Mucosa of stomach (tissue), 1 donor: ENCODE measurements around the gene IL4.

ENCODE experiments used
- H3K27me3 ChIP-seq: one replicate; pipeline ENCODE4 v1.7.0; 2013; ENCODE audit warnings: mild to moderate bottlenecking, low read length; ENCODE audit not compliant: control insufficient read depth, insufficient read depth
- H3K36me3 ChIP-seq: one replicate; pipeline ENCODE4 v1.7.0; 2013; ENCODE audit warnings: low read length; ENCODE audit not compliant: control insufficient read depth, insufficient read depth
- H3K4me1 ChIP-seq: one replicate; pipeline ENCODE4 v1.7.0; 2013; ENCODE audit warnings: mild to moderate bottlenecking, low read length; ENCODE audit not compliant: control insufficient read depth, insufficient read depth
- H3K4me3 ChIP-seq: one replicate; pipeline ENCODE4 v1.7.0; 2013; ENCODE audit warnings: low read length
- H3K9ac ChIP-seq: one replicate; pipeline ENCODE4 v1.7.0; 2013; ENCODE audit warnings: mild to moderate bottlenecking, low read length, moderate library complexity
- H3K9me3 ChIP-seq: one replicate; pipeline ENCODE4 v1.7.0; 2013; ENCODE audit warnings: mild to moderate bottlenecking, low read length, moderate library complexity; ENCODE audit not compliant: control insufficient read depth
- donor health status: Pancreatic carcinoma.

Gene IL4

DNA sequence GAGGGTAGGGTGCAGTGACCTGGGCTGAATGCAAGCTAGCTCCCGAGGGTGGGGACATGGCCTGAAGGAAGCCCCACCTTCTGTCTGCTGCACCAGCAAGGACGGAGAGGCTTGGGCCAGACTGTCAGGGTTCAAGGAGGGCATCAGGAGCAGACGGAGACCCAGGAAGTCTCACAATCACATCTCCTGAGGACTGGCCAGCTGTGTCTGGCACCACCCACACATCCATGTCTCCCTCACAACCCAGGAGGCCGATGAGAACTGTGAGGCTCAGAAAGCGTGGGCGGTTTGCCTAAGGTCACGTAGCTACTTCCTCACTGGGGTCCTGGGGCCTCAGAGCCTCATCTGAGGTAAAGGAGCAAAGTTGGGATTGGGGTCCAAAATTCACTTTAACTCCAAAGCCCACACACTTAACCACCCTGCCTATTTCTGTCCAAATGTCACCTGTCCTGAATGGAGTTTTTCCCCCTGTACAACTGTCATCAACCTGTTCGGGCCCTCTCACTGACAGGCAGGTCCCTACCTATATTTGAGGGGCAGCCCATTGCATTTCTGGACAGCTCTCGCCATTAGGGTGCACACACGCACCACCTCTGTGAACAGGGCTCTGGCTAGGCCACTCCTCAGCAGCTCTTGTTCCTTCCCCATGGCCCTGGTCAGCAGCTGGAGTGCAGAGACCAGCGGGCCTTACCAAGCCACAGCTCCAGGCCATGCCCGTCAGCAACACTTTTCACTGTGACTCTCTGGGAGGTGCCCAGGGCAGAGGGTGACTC lies 12.4 kb upstream of the IL4 start:
- Histone ChIP-seq H3K36me3 (no peaks in the 10 kb centered on the region), H3K9ac (no peak overlapping the region), H3K4me3 (no peak overlapping the region), H3K27me3 (peaks cover 9% of the 10 kb centered on the region), H3K9me3 (no peaks in the 10 kb centered on the region), H3K4me1 (peaks cover 24% of the 10 kb centered on the region)

DNA sequence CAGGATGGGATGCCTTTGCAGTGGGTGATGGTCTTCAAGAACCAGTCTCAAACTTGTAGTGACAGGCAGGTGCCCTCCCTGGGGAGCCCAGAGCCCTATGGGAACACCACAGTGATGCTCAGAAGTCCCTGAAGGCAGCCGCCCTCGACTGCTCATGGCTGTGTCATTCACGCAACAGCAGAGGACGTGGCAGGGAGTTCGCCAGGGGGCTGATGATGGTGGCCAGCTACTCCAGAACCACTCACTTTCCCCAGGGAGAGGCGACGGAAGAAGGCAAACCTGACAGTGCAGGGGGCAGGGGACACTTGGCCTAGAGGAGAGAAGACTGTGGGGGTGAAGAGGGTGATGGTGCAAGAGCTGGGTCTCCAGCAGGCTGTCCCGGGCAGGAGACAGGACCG lies 11.8 kb upstream of the IL4 start:
- H3K4me3 ChIP-seq: no peak overlapping the region
- peaks cover 3% of the 10 kb centered on the region for H3K27me3 ChIP-seq
- no peak overlapping the region for H3K9ac ChIP-seq
- H3K9me3 ChIP-seq: no peaks in the 10 kb centered on the region
- H3K36me3 ChIP-seq: no peaks in the 10 kb centered on the region
- H3K4me1 ChIP-seq: peaks cover 25% of the 10 kb centered on the region

DNA sequence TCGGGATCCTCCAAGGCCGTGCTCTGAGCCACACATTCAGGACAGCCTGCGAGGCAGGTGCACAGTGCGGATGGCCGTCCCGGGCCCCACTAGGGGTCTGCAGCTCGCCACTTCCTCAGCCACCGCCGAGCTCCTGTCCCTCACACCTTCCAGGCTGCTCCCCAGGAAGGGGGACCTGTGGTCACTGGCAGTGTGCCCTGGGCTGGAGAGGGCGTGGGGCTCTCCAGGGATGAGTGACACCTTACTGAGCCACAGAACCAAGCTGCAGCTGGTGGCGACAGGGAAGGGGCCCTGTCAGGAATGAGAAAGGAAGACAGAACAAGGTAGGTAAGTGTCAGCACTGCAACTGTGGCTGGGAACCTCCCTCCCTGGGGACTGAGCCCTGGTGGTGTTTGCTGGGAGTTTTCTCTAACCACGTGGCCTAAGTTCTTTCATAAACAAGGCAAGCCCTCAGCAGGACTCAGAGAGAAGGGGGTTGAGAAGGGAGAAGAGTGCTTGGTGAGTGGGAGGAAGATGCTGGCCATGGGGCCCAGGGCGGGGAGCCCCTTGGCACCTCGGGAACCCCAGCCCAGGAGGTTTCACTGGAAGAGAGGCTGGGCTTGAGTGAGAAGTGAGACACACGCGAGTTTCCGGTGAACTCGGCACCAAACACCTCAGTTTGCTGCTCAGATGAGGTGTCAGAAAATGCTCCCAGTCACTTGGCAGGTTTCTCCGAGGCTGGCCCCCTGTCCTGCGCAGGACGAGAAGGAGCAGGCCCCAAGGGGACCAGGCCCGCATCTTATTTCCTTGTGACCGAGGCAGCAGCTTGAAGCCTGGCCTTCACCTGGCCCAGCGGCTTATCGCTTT lies 10.6 kb upstream of the IL4 start:
- Histone ChIP-seq H3K4me3 (no peak overlapping the region), H3K27me3 (no peaks in the 10 kb centered on the region), H3K9me3 (no peaks in the 10 kb centered on the region), H3K36me3 (no peaks in the 10 kb centered on the region), H3K9ac (no peak overlapping the region), H3K4me1 (peaks cover 25% of the 10 kb centered on the region)

DNA sequence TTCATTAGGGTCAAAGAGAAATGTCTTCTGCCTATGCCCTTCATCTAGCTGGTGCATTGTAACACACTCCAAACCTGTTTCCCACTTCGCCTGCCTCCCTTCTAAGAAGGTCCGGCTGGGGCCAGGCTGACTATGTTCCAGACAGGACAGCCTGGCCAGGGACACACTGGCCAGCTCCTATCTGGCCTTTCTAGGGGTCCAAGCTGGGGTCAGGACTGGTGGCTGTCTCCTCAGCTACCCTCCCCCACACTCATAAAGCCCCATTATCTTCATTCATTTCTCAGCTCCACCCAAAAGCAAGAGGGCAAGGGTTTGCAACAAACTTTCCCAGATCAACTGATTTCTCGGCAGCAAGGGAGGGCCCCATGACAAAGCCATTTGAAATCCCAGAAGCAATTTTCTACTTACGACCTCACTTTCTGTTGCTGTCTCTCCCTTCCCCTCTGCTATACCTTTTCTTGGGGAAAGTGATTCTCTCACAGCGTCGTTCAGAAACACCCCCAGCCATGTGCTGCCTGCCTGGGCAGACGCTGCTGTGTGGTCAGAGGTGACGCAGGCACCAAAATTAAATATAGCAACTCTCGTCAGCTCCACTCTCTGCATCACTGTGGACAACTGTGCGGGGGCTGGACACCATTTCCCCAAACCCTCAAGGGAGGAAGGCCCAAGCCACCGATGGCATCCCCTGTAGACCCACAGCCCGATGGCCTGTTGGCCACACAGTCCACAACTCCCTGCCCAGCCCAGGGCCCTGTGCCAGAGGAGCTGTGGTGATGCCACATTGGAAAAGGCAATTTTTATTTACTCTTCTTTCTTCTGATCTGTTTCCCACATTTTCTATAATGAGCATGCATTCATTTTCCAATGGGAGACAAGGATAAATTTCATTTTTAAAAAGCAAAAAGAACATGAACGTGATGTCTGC lies 9.8 kb upstream of the IL4 start:
- no peaks in the 10 kb centered on the region for H3K9me3 ChIP-seq
- H3K27me3 ChIP-seq: no peaks in the 10 kb centered on the region
- peaks cover 25% of the 10 kb centered on the region for H3K4me1 ChIP-seq
- no peak overlapping the region for H3K4me3 ChIP-seq
- H3K36me3 ChIP-seq: no peaks in the 10 kb centered on the region
- no peak overlapping the region for H3K9ac ChIP-seq

DNA sequence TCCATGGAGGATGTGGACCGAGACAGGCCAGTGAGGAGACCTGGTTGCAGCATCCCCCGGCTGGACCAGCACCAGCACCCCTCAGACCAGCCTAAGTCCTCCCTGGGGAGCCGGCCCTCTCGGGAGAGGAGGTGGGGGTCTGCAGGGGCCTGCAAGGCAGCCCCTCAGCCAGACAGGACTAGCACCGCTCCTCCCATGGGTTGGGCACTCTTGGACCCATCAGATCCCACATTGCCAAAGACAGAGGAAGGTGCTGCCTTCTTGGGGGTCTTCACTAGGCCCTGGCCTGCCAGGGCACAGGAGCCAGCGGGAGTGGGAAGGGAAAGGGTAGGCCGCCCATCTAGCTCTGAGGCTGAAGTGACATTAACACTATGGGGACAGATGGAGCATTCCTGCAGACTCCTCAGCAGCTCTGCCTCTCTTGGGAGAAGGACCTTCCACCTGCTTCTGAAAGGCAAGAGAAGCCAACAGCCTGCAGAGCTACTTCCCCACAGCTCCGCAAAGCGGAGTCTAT lies 9.0 kb upstream of the IL4 start:
- H3K4me3 ChIP-seq: no peak overlapping the region

DNA sequence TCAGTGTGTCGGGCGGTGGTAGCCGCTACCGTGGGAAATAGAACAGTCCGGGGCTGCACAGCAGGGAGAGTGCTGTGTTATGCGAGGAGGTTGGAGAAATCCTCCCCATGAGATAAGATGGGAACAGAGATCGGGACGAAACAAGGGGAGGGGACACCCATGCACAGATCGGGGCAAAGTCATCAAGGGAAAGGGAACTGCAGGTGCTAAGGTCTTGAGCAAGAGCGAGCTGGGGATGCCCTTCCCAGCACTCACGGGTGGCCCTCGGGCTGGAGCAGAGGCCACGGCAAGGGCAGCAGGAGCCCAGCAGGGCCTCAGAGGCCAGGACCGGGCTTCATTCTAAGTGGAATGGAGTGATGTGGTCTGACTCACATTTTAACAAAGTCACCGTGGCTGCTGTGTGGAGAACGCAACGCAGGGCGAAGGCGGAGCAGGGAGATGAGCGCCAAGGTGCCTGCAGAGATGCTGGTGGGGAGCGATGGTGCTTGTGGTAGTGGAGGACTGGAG lies 8.2 kb upstream of the IL4 start:
- H3K9ac ChIP-seq: no peak overlapping the region
- no peaks in the 10 kb centered on the region for H3K9me3 ChIP-seq
- no peaks in the 10 kb centered on the region for H3K27me3 ChIP-seq
- H3K4me3 ChIP-seq: no peak overlapping the region
- peaks cover 25% of the 10 kb centered on the region for H3K4me1 ChIP-seq
- no peaks in the 10 kb centered on the region for H3K36me3 ChIP-seq

More for the DNA sequence above, 9.0 kb upstream of the IL4 start:
- Histone ChIP-seq H3K36me3 (no peaks in the 10 kb centered on the region), H3K4me1 (peaks cover 25% of the 10 kb centered on the region), H3K27me3 (no peaks in the 10 kb centered on the region), H3K9ac (no peak overlapping the region), H3K9me3 (no peaks in the 10 kb centered on the region)

DNA sequence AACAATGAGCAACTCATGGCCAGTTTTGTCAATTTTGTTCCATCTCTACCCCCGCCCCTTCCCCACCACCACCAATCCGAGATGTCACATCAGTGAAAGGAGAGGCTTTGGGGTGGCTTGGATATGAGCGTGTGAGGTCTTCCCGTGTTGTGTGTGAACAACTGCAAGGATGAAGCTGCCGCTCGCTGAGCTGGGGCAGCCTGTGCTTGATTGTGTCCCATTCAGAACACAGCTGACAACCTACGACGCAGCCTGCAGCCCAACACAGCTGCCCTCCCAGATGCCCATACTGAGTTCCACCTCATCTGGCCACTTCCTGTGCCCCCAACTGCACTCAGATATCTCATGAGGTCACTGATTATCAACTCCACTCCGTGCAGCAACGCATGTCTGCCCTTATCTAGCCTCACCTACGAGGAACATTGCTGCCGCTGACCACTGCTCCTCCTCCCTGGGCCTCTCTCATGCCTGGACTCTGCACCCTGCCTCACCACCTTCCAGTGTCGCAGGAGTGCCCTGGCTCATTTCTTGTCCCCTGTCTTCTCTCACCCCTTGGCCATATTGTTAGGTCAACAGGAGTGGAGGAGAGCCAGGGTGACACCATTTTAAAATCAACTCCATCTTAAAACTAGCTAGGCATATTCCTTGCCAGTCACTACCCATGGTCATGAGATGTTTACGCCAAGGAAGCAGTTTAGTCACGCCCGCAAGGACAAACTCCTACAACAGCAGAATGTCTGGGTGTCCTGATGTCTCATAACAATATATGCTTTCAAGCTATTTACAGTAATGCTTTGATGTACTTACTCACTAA lies 7.3 kb upstream of the IL4 start:
- no peaks in the 10 kb centered on the region for H3K9me3 ChIP-seq
- H3K36me3 ChIP-seq: no peaks in the 10 kb centered on the region
- H3K4me1 ChIP-seq: peaks cover 25% of the 10 kb centered on the region
- no peaks in the 10 kb centered on the region for H3K27me3 ChIP-seq
- H3K9ac ChIP-seq: no peak overlapping the region
- no peak overlapping the region for H3K4me3 ChIP-seq

DNA sequence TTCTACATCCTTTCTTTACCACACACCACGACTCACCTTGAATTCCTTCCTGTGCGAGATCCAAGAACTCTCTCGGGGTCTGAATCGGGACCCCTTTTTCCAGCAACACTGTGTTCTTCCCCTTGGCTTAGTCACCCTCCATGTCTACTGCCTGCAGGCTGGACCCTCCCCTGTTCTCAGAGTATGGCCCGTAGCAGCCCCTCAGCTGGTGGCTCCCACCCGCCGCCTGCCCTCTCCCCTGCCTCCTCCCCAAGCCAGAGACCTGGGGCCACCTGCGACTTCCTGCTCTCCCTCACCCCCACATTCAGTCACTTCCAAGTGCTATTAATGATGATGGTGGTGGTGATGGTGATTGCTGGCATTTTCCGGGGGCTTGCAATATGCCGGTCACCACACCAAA lies 6.5 kb upstream of the IL4 start:
- H3K4me3 ChIP-seq: no peak overlapping the region
- no peaks in the 10 kb centered on the region for H3K9me3 ChIP-seq
- H3K27me3 ChIP-seq: no peaks in the 10 kb centered on the region
- H3K9ac ChIP-seq: no peak overlapping the region
- H3K36me3 ChIP-seq: no peaks in the 10 kb centered on the region
- peaks cover 25% of the 10 kb centered on the region for H3K4me1 ChIP-seq

DNA sequence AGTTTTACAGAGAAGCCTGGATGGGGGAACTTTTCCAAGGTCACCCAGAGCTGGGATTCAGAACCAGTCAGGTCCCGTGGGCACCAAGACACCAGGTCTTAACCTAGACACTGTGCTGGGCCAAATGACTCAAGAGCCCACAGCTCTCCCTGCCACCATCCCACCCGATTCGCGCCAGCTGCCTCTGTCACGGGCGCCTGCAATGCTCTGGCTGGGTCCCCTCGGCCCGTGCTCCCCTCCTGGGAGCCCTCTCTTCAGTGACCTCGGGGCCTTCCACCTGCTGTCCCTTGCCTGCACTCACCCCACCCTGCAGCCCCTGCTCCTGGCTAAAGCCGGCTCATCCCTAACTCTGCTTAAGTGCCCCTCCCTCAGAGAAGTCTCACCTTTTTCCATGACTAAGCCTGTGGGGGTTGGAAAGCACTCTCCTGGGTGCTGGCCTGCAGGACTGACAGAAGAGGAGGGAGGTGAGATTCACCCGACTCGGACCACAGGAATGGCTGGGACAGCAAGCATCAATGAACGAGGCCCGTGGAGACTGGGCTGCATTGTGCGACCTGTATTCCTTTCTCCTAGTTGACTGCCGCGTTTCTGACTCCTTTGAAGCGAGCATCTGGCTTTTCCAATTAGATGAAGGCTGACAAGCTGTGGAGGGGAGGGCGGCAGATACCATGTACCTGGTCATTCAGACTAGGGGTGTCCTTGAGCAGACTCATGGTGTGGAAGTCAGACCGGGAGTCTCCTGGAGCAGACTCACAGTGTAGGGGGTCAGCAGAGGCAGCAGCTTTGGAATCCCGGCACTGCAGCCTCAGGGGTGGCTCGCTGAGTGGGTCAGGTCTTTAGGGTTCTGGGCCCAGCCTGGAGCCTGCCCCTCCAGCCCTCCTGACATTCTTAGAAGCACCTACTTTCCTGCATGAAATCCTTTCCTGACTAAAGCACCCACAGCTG lies 5.8 kb upstream of the IL4 start:
- Histone ChIP-seq H3K9me3 (no peaks in the 10 kb centered on the region), H3K9ac (no peak overlapping the region), H3K27me3 (no peaks in the 10 kb centered on the region), H3K4me3 (no peak overlapping the region), H3K36me3 (no peaks in the 10 kb centered on the region), H3K4me1 (peaks cover 22% of the 10 kb centered on the region)

DNA sequence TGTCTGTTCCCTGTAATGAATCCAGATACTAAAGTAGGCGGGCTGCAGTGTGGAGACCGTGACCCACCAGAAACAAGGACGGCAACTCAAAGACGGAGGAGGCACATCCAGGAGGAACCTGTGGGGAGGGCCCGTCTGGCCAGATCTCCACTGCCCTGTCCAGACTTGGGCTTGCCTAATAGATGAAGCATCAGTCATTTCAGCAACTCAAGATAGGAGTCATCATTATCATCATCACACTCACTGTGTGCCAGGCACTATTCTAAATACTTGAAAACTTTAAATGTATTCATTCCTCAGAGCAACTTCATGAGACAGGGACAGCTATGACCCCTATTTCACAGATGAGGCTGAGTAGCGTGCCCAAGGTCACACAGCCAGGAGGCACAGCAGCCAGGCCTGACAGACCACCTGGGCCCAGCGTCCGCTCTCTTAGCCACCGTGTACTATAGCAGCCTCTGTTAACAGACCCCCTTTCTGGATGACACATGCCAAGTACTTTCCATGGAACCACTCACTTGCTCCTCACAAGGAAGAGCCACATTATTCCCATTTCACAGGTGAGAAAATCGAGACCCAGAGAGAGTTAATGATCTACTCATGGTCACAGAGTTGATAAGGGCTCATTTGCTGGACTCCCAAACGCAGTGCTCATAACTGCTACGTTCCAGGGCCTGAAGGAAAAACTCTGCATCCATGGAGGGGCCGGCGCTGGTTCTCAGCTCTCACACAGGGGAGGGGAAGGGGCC lies 4.9 kb upstream of the IL4 start:
- Histone ChIP-seq H3K4me3 (no peak overlapping the region), H3K36me3 (no peaks in the 10 kb centered on the region), H3K4me1 (peaks cover 20% of the 10 kb centered on the region), H3K9ac (no peak overlapping the region), H3K9me3 (no peaks in the 10 kb centered on the region), H3K27me3 (no peaks in the 10 kb centered on the region)
